GM12875 (cell line): Measurements from ENCODE around the gene TBXA2R.
"Not testable (repeated sequence)": the region's sequence is repeated elsewhere in the genome, so short reads cannot be mapped to it uniquely, and the experiment has no call there.

ENCODE experiments used
- H3K4me3 ChIP-seq: one replicate; pipeline ENCODE4 v1.5.1; 2011; ENCODE audit warnings: low read depth, low read length, control low read depth
- TF ChIP-seq, protein P1 (sequence below): IDR thresholded peaks from 2 replicates; pipeline ENCODE4 v1.5.1; 2011; ENCODE audit warnings: low read depth, mild to moderate bottlenecking, control low read depth, inconsistent platforms, low read length, moderate library complexity, borderline replicate concordance; ENCODE audit not compliant: insufficient read depth

The TBXA2R gene

DNA sequence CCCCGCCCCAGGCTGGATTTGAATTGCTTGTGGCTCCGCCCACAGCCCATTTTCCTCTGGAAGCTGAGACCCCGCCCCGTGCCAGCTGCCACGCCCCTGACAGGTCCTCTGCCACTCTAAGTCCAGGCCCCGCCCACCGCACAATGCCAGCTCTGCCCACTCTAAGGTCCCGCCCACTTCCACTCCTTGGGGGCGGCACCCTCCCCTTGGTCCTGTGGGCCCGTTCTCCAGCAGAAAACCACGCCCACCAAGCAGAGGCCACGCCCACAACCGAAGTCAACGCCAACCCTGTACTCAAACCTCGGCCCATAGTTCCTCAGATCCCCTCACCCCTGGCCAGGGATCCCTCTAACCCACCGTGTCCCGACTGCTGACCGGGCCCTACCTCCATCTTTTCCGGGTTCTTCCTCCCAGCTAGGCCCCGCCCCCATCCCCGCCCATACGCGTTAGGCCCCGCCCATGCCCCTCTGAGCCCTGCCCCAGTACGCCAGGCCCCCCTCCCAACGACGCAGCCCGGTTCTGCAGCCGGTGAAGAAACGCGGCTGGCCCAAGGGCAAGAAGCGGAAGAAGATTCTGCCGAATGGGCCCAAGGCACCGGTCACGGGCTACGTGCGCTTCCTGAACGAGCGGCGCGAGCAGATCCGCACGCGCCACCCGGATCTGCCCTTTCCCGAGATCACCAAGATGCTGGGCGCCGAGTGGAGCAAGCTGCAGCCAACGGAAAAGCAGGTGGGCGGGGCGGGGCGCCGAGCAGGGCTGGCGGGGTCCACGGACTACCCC is 32.6 kb downstream of the TBXA2R start:
- TF ChIP-seq, protein P1, sequence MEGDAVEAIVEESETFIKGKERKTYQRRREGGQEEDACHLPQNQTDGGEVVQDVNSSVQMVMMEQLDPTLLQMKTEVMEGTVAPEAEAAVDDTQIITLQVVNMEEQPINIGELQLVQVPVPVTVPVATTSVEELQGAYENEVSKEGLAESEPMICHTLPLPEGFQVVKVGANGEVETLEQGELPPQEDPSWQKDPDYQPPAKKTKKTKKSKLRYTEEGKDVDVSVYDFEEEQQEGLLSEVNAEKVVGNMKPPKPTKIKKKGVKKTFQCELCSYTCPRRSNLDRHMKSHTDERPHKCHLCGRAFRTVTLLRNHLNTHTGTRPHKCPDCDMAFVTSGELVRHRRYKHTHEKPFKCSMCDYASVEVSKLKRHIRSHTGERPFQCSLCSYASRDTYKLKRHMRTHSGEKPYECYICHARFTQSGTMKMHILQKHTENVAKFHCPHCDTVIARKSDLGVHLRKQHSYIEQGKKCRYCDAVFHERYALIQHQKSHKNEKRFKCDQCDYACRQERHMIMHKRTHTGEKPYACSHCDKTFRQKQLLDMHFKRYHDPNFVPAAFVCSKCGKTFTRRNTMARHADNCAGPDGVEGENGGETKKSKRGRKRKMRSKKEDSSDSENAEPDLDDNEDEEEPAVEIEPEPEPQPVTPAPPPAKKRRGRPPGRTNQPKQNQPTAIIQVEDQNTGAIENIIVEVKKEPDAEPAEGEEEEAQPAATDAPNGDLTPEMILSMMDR = no peak
- peak overlapping the region; percentile 93 for H3K4me3 ChIP-seq

DNA sequence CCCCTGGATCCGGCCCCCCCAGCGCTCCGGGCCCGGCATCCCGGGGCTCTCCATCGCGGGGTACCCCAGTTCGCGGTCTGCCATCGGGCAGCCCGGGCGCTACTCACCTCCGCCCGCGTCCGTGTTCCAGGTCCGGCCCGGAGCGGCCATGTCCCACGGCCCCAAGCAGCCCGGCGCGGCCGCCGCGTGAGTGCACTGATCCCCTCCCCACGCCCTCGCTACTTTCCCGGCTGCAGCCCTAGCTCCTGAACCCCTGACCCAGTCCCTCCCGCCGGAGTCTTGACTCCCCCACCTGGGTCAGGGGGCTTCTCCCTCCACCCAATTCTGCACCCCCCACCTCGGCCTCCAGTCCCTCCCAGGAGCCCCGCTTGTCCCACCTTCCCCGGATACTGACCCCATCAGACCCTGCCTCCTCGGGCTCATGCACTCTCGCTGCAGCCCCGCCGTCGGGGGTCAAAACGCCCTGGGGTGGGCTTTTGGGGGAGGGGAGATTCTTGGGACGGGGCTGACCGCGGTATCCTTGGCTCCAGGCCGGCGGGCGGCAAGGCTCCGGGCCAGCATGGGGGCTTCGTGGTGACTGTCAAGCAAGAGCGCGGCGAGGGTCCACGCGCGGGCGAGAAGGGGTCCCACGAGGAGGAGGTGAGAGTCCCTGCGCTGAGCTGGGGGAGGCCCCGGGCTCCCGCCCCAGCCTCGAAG is 33.4 kb downstream of the TBXA2R start:
- peak overlapping the region; percentile 93 for H3K4me3 ChIP-seq
- TF ChIP-seq, protein P1 = no peak

DNA sequence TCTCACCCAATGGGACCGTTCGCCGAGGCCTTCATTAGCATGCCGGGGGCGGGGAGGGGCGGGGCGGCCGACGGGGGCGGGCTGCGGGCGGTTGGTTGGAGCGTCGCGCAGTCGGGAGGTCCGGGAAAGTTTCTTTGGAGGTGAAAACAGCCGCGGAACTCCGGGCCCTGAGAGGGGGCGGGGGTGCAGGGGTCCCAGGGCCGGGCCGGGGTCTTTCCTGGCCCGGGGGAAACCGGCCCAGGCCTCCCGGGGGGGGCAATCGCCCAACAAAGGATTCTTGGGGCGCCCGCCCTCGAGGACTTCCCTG is 33.9 kb downstream of the TBXA2R start, which contains the start of gene HMG20B:
Gene HMG20B (plus strand): TSS at position 90 of the 307 bp plus-strand sequence. CDS start 366 bp downstream, outside the sequence.
- TF ChIP-seq, protein P1 = no peak
- H3K4me3 ChIP-seq = peak within 1 kb of the TSS; percentile 93

DNA sequence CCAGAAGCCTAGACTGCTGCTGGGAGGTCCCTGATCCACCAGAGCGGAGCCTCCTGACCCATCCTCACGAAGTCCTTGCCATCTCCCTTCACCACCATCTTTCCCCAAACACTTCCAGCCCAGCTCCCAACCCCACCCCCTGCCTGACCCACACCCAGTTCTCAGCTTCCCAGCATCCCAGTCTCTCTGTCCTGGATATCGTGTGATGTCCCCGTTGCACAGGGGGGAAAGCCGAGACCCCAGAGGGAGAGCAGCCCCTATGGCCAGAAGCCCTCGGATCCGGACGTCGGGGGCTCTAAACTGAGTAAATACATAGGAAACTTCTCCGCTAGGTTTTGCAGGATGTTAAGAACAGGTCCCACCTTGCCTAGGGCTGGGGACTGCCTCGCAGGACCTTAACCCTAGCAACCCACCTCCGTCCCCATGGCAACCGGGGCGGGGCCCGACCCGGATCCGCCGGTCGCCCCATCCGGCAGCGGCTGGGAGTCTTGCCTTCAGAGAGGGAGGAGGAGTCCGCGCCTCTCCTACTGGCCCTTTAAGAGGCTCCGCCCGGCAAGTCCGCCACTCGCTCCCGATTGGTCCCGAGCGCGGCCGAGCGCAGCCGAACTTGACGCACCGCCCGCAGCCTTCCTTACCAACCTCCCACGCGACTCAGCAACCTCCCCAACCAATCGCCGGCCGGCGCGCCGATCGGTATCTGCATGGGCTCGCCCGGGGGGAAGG is 34.4 kb downstream of the TBXA2R start:
- TF ChIP-seq, protein P1 = no peak
- H3K4me3 ChIP-seq = peak overlapping the region; percentile 42

DNA sequence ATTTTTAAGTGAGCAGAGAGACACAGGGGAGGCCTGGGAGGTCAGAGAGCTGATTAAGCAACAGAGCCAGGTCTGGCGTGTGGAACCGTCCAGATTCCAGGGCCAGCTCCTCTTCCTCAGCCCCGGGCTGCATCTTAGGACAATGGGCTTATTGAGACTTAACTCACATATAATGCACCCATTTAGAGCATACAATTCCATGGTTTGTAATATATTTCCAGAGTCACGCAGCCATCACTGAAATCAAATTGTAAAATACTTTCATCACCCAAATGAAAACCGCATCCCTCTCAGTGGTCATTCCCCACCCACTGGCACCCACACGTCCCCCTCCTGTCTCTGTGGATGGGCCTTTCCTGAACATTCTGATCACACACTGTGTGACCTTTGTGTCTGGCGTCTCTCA is 36.1 kb downstream of the TBXA2R start:
- TF ChIP-seq, protein P1 = no peak

DNA sequence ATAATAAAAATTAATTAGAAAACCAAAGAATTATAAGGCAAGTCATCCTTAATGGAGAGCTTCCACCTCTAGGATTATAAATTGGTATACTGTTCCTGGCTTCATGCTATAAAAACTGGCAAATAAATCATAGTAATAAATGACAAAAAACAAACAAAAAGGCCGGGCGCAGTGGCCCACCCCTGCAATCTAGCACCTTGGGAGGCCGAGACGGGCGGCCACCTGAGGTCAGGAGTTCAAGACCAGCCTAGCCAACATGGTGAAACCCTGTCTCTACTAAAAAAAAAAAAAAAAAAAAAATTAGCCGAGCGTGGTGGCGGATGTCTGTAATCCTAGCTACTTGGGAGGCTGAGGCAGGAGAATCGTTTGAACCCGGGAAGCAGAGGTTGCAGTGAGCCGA is 36.6 kb downstream of the TBXA2R start:
- not testable (repeated sequence) for H3K4me3 ChIP-seq

More for the DNA sequence above, 36.1 kb downstream of the TBXA2R start:
- no peak overlapping the region for H3K4me3 ChIP-seq

DNA sequence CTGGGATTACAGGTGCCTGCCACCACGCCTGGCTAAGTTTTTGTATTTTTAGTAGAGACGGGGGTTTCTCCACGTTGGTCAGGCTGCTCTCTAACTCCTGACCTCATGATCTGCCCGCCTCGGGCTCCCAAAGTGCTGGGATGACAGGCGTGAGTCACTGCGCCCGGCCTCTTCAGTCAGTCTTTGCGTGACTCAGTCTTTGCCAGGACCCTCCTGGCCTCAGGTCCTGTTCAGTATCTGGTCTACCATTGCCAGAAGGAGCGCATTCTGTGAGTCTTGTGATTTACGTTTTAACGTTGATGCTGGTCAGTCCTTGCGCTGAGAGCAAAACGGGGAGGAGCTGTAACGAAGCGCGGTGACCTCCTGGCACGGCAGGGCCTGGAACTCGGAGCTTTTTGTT is 41.5 kb downstream of the TBXA2R start:
- TF ChIP-seq, protein P1 = no peak
- H3K4me3 ChIP-seq = no peak overlapping the region
